NB4 (cell line): ENCODE data around the gene B4GALT2.

Source experiments
- DNase-seq: peaks from one replicate; pipeline ENCODE4 v3.0.0; 2010; ENCODE audit warnings: low read depth
- H3K4me3 ChIP-seq: one replicate; pipeline ENCODE4 v1.5.1; 2011; ENCODE audit warnings: mild to moderate bottlenecking, low read depth, low read length, moderate library complexity
- CTCF ChIP-seq: IDR thresholded peaks from one replicate; pipeline ENCODE4 v1.5.1; 2012; ENCODE audit warnings: low read depth, low read length
- MAX ChIP-seq: IDR thresholded peaks from 2 replicates; pipeline ENCODE4 v1.6.1; 2011; ENCODE audit warnings: low read depth, low read length
- MYC ChIP-seq: IDR thresholded peaks from 2 replicates; pipeline ENCODE4 v1.6.1; 2011; ENCODE audit warnings: low read depth, low read length
- POLR2A ChIP-seq: IDR thresholded peaks from 2 replicates; pipeline ENCODE4 v1.6.1; 2011; ENCODE audit warnings: mild to moderate bottlenecking; ENCODE audit not compliant: insufficient read length; ENCODE audit errors: extremely low read depth

Gene B4GALT2

GRCh38 chr1:43945674-43946235 lies 33.3 kb upstream of the B4GALT2 start:
- peak overlapping the region; percentile 84 for H3K4me3 ChIP-seq
- TF ChIP-seq MAX (no peak), POLR2A (no peak), MYC (no peak), CTCF (no peak)
- no peak for DNase-seq

- peak; percentile 66 for TF ChIP-seq POLR2A
- peak; percentile 62 for TF ChIP-seq CTCF
- peak; percentile 99 for TF ChIP-seq MAX
- peak; percentile 98 for TF ChIP-seq MYC
- peak; percentile 98 for DNase-seq
- peak within 1 kb of the TSS; percentile 85 for H3K4me3 ChIP-seq
These were observed 32.6 kb upstream of the B4GALT2 start, which contains the start of gene IPO13 for GRCh38 chr1:43946236-43947060. Gene IPO13, plus strand, starts transcription at chr1:43946950. Its CDS starts 651 bp downstream, at chr1:43947601.

DNA sequence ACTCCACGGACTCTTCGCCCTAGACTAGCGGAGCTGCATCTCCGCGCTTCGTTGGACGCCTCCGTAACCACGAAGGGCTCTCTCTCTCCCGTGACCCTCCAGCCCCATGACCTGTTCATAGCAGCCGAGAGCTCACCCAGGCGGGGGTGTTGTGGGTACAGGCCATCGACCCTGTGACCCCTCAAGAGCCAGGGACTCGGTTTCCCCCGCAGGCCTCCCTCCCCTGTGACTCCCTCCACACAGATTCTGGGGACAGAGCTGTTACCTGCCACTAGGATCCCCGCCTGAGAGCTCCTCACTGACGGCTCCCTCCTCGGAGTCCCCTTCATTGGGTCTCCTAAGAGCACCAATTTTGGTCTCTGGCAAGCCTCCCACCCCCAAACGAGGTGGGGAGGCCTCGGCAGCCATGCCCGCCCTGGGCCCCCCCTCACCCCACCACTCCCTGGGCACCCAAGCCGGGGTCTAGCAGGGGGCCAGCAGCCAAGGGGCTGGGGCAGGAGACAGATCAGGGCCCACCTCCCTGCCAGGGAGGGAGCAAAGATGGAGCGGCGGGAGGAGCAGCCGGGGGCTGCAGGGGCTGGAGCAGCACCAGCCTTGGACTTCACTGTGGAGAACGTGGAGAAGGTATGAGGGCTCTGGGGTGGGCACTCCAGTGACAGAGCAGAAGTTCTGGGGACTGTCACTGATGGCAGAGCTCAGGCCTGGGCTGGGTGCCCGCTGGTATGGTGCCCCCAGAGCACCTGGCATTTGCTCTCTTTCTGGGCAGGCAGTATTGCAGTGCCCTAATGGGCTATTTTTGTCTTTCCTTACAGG lies 31.7 kb upstream of the B4GALT2 start:
- TF ChIP-seq POLR2A, result no peak
- no peak for DNase-seq
- peak overlapping the region; percentile 85 for H3K4me3 ChIP-seq

- TF ChIP-seq CTCF (no peak), MAX (no peak), MYC (no peak), POLR2A (no peak)
- H3K4me3 ChIP-seq, result peak overlapping the region; percentile 85
- DNase-seq, result no peak
These were observed 31.1 kb upstream of the B4GALT2 start for GRCh38 chr1:43947874-43948437.

- DNase-seq, result no peak
- H3K4me3 ChIP-seq, result no peak overlapping the region
- TF ChIP-seq CTCF (no peak), MYC (no peak), MAX (no peak), POLR2A (no peak)
These were observed 29.3 kb upstream of the B4GALT2 start for GRCh38 chr1:43949678-43950077.
